A549 (cell line): ENCODE measurements around the gene BNC1. TPM values are rescaled to one million over a fixed set of nuclear protein-coding genes. Genes with fewer than 3 reads are reported as not detected.

Experiments used
- ATAC-seq, 2 experiments: fragments of 200-7000 bp in 1 of 2; fragments of >200 bp in 1 of 2; cut with Nextera tagmentation in 1 of 2; cut with Tn5 transposase in 1 of 2; 3 replicates each; pipeline versions ENCODE4 v1.8.0 to v1.9.1; 2018 to 2020; ENCODE audit warnings: mild to moderate bottlenecking in 1 of 2, moderate library complexity in 1 of 2
- CTCF ChIA-PET: fragments of 300-600 bp; sonication (Branson Sonifier 250); formaldehyde crosslinking; extraction: SDS; loops from one replicate; lab custom pipeline; 2021; ENCODE audit warnings: antibody characterized with exemption, inconsistent platforms; lab: Yijun Ruan, JAX
- POLR2A ChIA-PET: fragments of 350-600 bp; formaldehyde crosslinking; extraction: SDS; loops from one replicate; lab custom pipeline; 2021; ENCODE audit warnings: antibody characterized with exemption, inconsistent platforms; lab: Yijun Ruan, JAX
- DNase-seq, 2 experiments: peaks; one replicate each; pipeline versions ENCODE4 v3.0.0 to v3.0.0-alpha.2; 2011 to 2016; ENCODE audit warnings: low read depth in 1 of 2, low spot score in 1 of 2
- FAIRE-seq: peaks from 2 replicates; lab custom pipeline; 2011; peaks lifted over from hg19 to GRCh38; lab: Jason Lieb, UNC
- H3K27ac ChIP-seq, 2 experiments: fragments of >200 bp; sonication (Bioruptor Twin); formaldehyde crosslinking; 3 replicates each; pipeline ENCODE4 v1.5.1; 2016 to 2017
- H3K4me1 ChIP-seq: fragments of >200 bp; sonication (Bioruptor Twin); formaldehyde crosslinking; 3 replicates; pipeline ENCODE4 v1.6.1; 2016
- H3K4me2 ChIP-seq: fragments of >200 bp; sonication (Bioruptor Twin); formaldehyde crosslinking; 3 replicates; pipeline ENCODE4 v1.6.1; 2016
- H3K4me3 ChIP-seq: fragments of >200 bp; sonication (Bioruptor Twin); formaldehyde crosslinking; 3 replicates; pipeline ENCODE4 v1.5.1; 2016
- H3K9me3 ChIP-seq: fragments of >200 bp; sonication (Bioruptor Twin); formaldehyde crosslinking; 3 replicates; pipeline ENCODE4 v1.6.1; 2016
- BHLHE40 ChIP-seq: IDR thresholded peaks from 2 replicates; pipeline ENCODE4 v1.6.1; 2012; ENCODE audit warnings: low read depth, low read length, inconsistent platforms
- CEBPB ChIP-seq, 2 experiments: fragments of >200 bp in 1 of 2; sonication (Bioruptor Twin) in 1 of 2; formaldehyde crosslinking in 1 of 2; IDR thresholded peaks; 2 replicates each; pipeline ENCODE4 v1.6.1; 2012 to 2016
- CHD2 ChIP-seq: fragments of 150-350 bp; IDR thresholded peaks from 2 replicates; pipeline ENCODE4 v1.6.1; 2014; ENCODE audit warnings: low read length; ENCODE audit not compliant: partially characterized antibody
- EP300 ChIP-seq, 2 experiments: fragments of >200 bp; sonication (Bioruptor Twin); formaldehyde crosslinking; IDR thresholded peaks; 2 replicates in 1 of 2; 3 replicates in 1 of 2; pipeline ENCODE4 v1.6.1; 2016 to 2017
- FOSL2 ChIP-seq, 2 experiments: fragments of 450-650 bp in 1 of 2; fragments of >200 bp in 1 of 2; sonication (Bioruptor Twin) in 1 of 2; formaldehyde crosslinking; IDR thresholded peaks; 2 replicates each; pipeline versions ENCODE4 v1.5.0 to v1.6.1; 2016 to 2020; ENCODE audit warnings: mild to moderate bottlenecking in 1 of 2, moderate library complexity in 1 of 2
- GATA3 ChIP-seq: IDR thresholded peaks from 2 replicates; pipeline ENCODE4 v1.6.1; 2012; ENCODE audit warnings: borderline replicate concordance
- HDAC2 ChIP-seq: fragments of 200-600 bp; sonication (generic); IDR thresholded peaks from 2 replicates; pipeline ENCODE4 v1.6.1; 2016
- HEYL ChIP-seq: fragments of 250-450 bp; sonication (Bioruptor Pico); IDR thresholded peaks from 2 replicates; pipeline ENCODE4 v1.8.0; 2021; ENCODE audit warnings: mild to moderate bottlenecking, moderate library complexity
- HOXA7 ChIP-seq: fragments of 250-450 bp; sonication (Bioruptor Pico); IDR thresholded peaks from 2 replicates; pipeline ENCODE4 v1.5.0; 2020; ENCODE audit warnings: mild to moderate bottlenecking, moderate library complexity
- HOXB13 ChIP-seq: fragments of 250-450 bp; sonication (Bioruptor Pico); IDR thresholded peaks from 2 replicates; pipeline ENCODE4 v1.5.0; 2020; ENCODE audit warnings: low read depth, mild to moderate bottlenecking, moderate library complexity
- HOXB5 ChIP-seq: fragments of 250-450 bp; sonication (Bioruptor Pico); IDR thresholded peaks from 2 replicates; pipeline ENCODE4 v1.5.0; 2020; ENCODE audit warnings: mild to moderate bottlenecking, moderate library complexity
- JUN ChIP-seq, 2 experiments: fragments of >200 bp; sonication (Bioruptor Twin); formaldehyde crosslinking; IDR thresholded peaks; 2 replicates in 1 of 2; 3 replicates in 1 of 2; pipeline ENCODE4 v1.6.1; 2016 to 2017
- MAZ ChIP-seq: fragments of 150-350 bp; IDR thresholded peaks from 2 replicates; pipeline ENCODE4 v1.6.1; 2014; ENCODE audit warnings: antibody characterized with exemption, low read depth, low read length, borderline replicate concordance
- NFE2L2 ChIP-seq: fragments of 150-350 bp; conservative IDR thresholded peaks from 2 replicates; pipeline ENCODE4 v1.6.1; 2014; ENCODE audit warnings: low read length
- PHF8 ChIP-seq: fragments of 200-600 bp; sonication (generic); IDR thresholded peaks from 2 replicates; pipeline ENCODE4 v1.6.1; 2016; ENCODE audit warnings: low read depth, mild to moderate bottlenecking, antibody characterized with exemption, moderate library complexity, borderline replicate concordance
- POLR2A ChIP-seq: IDR thresholded peaks from 2 replicates; pipeline ENCODE4 v1.6.1; 2012; ENCODE audit warnings: mild to moderate bottlenecking, low read length
- POLR2AphosphoS2 ChIP-seq: conservative IDR thresholded peaks from 2 replicates; pipeline ENCODE4 v1.6.1; 2012; ENCODE audit warnings: low read length, improper control_type of control experiment, inconsistent platforms
- RAD21 ChIP-seq, 2 experiments: fragments of >200 bp in 1 of 2; sonication (Bioruptor Twin) in 1 of 2; formaldehyde crosslinking in 1 of 2; IDR thresholded peaks in 1 of 2; conservative IDR thresholded peaks in 1 of 2; 2 replicates in 1 of 2; 3 replicates in 1 of 2; pipeline ENCODE4 v1.6.1; 2012 to 2018; ENCODE audit warnings: inconsistent platforms in 1 of 2
- RARB ChIP-seq: fragments of 250-450 bp; sonication (Bioruptor Pico); IDR thresholded peaks from 2 replicates; pipeline ENCODE4 v1.8.0; 2021; ENCODE audit warnings: mild to moderate bottlenecking, moderate library complexity
- RCOR1 ChIP-seq: fragments of 150-350 bp; IDR thresholded peaks from 2 replicates; pipeline ENCODE4 v1.6.1; 2014; ENCODE audit warnings: antibody characterized with exemption, low read length, low read depth
- SMC3 ChIP-seq: fragments of >200 bp; sonication (Bioruptor Twin); formaldehyde crosslinking; IDR thresholded peaks from 3 replicates; pipeline ENCODE4 v1.6.1; 2018; ENCODE audit warnings: inconsistent platforms
- TP53 ChIP-seq: fragments of 250-450 bp; sonication (Bioruptor Pico); IDR thresholded peaks from 2 replicates; pipeline ENCODE4 v1.5.0; 2021; ENCODE audit warnings: mild to moderate bottlenecking, moderate library complexity
- ZC3H11A ChIP-seq: fragments of 450-650 bp; IDR thresholded peaks from 2 replicates; pipeline ENCODE4 v1.6.1; 2014; ENCODE audit warnings: antibody characterized with exemption, mild to moderate bottlenecking
- ZSCAN20 ChIP-seq: fragments of 250-450 bp; sonication (Bioruptor Pico); IDR thresholded peaks from 2 replicates; pipeline ENCODE4 v1.8.0; 2022; ENCODE audit warnings: mild to moderate bottlenecking, moderate library complexity
- WGBS: methylation state at CpG from one replicate; pipeline ENCODE4 v1.1.6; 2017; ENCODE audit errors: missing lambda C conversion rate; 5-methylcytosine and 5-hydroxymethylcytosine counted together
- polyA plus RNA-seq, 4 experiments: library from polyadenylated mRNA; depleted of rRNA in 3 of 4; stranded (reverse); fragments of >200 nt; fragmentation: RNase III in 1 of 4; extraction: RNeasy Plus Mini Kit Qiagen cat#74134 plus additional on column Dnase treatment in 1 of 4; gene quantifications; 2 replicates in 3 of 4; 3 replicates in 1 of 4; pipeline ENCODE4 v1.2.3, GENCODE V29; 2011 to 2017
- TF ChIP-seq, protein P1 (sequence below): fragments of 250-450 bp; sonication (Bioruptor Pico); IDR thresholded peaks from 2 replicates; pipeline ENCODE4 v1.5.0; 2021; ENCODE audit warnings: mild to moderate bottlenecking, moderate library complexity, borderline replicate concordance
- TF ChIP-seq, protein P2 (sequence below): fragments of 450-650 bp; IDR thresholded peaks from 2 replicates; pipeline ENCODE4 v1.6.1; 2014; ENCODE audit warnings: antibody characterized with exemption
- TF ChIP-seq, protein P3 (sequence below): fragments of 150-350 bp; IDR thresholded peaks from 2 replicates; pipeline ENCODE4 v1.6.1; 2014; ENCODE audit warnings: low read depth, mild to moderate bottlenecking, low read length
- TF ChIP-seq, protein P4 (sequence below): fragments of >200 bp; sonication (Bioruptor Twin); formaldehyde crosslinking; IDR thresholded peaks from 3 replicates; pipeline ENCODE4 v1.5.1; 2016
- TF ChIP-seq, protein P5 (sequence below): IDR thresholded peaks from 2 replicates; pipeline ENCODE4 v1.6.1; 2012
- TF ChIP-seq, protein P6 (sequence below): fragments of 200-600 bp; sonication (generic); IDR thresholded peaks from 2 replicates; pipeline ENCODE4 v1.6.1; 2016; ENCODE audit warnings: antibody characterized with exemption, mild to moderate bottlenecking, moderate library complexity

Gene BNC1
- polyA plus RNA-seq, 2 of the 4 experiments (the other 2 are of a cell fraction): 0.22 to 0.44 TPM

DNA sequence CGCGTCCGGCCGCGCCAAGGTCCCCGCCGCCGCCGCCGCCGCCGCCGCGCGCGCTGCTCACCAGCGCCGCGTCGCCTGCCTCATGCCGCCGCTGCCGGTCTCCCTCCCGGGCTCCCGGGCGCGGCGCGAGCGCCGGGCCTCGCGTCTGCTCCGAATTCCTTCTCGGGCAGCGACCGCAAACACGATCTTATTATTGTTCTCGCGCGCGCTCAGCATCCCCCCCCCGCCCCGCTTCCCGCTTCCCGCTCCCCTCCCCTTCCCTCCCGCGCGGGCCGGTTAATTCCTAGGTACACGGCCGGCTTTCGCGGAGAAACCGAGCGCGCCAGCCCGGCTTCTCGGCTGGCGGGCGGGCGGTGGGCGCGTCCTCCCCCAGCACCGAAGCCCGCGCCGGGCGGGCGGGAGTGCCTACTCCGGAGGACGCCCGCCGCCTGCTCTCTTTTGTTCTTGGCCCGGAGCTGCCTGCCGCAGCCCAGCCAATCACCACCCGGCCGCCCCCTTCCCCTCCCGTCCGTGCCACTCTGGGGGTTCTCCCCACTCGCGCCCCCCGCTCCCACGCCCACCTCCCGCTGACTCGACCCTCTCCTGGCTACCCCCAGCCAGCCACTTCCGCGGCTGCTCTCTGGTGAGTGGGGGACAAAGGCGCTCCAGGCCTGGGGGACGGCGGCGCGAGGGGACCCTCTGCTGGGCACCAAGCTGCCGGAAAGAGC lies 76.7 kb downstream of the BNC1 start, which contains the start of gene HDGFL3:
TSS of gene HDGFL3 (minus strand) at position 164 of the 707 bp plus-strand sequence. CDS start 409 bp downstream, outside the sequence.
- Histone ChIP-seq H3K4me1 (peaks cover 19% of the 10 kb centered on the region), H3K9me3 (no peaks in the 10 kb centered on the region), H3K27ac (peak within 1 kb of the TSS; percentile 96), H3K4me2 (peak within 1 kb of the TSS; percentile 73), H3K4me3 (peak within 1 kb of the TSS; percentile 82)
- WGBS: 1% methylated on average over 19 of the region's 94 CpGs
- ChIA-PET POLR2A (interaction anchor here (0.7 to 2.4 kb wide), 3 partner anchors 141 to 540 kb away, joined by 3 to 16 read pairs (median 11); partner anchors contain the start of genes BTBD1 and C15orf40), CTCF (interaction anchor here (0.8 to 2.0 kb wide), 10 partner anchors 11 to 1072 kb away, joined by 3 to 9 read pairs (median 3); partner anchors contain the start of genes C15orf40 and SH3GL3)
- ATAC-seq: peak; percentile 68 to 80
- TF ChIP-seq, protein P1, sequence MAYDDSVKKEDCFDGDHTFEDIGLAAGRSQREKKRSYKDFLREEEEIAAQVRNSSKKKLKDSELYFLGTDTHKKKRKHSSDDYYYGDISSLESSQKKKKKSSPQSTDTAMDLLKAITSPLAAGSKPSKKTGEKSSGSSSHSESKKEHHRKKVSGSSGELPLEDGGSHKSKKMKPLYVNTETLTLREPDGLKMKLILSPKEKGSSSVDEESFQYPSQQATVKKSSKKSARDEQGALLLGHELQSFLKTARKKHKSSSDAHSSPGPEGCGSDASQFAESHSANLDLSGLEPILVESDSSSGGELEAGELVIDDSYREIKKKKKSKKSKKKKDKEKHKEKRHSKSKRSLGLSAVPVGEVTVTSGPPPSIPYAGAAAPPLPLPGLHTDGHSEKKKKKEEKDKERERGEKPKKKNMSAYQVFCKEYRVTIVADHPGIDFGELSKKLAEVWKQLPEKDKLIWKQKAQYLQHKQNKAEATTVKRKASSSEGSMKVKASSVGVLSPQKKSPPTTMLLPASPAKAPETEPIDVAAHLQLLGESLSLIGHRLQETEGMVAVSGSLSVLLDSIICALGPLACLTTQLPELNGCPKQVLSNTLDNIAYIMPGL (CRISPR knock-in tag): 0 out of 2 replicates have a peak, but pooled peaks have one; percentile 52
- TF ChIP-seq, protein P2, sequence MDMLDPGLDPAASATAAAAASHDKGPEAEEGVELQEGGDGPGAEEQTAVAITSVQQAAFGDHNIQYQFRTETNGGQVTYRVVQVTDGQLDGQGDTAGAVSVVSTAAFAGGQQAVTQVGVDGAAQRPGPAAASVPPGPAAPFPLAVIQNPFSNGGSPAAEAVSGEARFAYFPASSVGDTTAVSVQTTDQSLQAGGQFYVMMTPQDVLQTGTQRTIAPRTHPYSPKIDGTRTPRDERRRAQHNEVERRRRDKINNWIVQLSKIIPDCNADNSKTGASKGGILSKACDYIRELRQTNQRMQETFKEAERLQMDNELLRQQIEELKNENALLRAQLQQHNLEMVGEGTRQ: no peak
- TF ChIP-seq HOXA7 (no peak), CEBPB (IDR thresholded peaks at IDR 0.05) (no peak), POLR2AphosphoS2 (no peak), ZSCAN20 (CRISPR knock-in tag) (no peak), POLR2A (peak; percentile 76), SMC3 (0 out of 3 replicates have a peak, but pooled peaks have one; percentile 26), GATA3 (no peak), JUN (IDR thresholded peaks at IDR 0.05) (peak in 1 of 2 experiments; percentile 25; a peak in 2 of 5 replicates), HEYL (CRISPR knock-in tag) (no peak), RARB (no peak), MAZ (no peak), NFE2L2 (no peak), HOXB5 (CRISPR knock-in tag) (no peak), BHLHE40 (no peak), HOXB13 (CRISPR knock-in tag) (no peak), TP53 (no peak), FOSL2 (IDR thresholded peaks at IDR 0.05) (no peak), FOSL2 (CRISPR knock-in tag; IDR thresholded peaks at IDR 0.05) (no peak), RCOR1 (no peak), CHD2 (no peak), ZC3H11A (no peak), RAD21 (conservative IDR thresholded peaks at IDR 0.05 in 1 of 2, IDR thresholded peaks at IDR 0.05 in 1 of 2) (peak; percentile 30 to 41; a peak in 1 of 5 replicates), HDAC2 (no peak), PHF8 (peak; percentile 29; the same call in 1 of the 2 replicates), EP300 (IDR thresholded peaks at IDR 0.05) (no peak)
- TF ChIP-seq, protein P3, sequence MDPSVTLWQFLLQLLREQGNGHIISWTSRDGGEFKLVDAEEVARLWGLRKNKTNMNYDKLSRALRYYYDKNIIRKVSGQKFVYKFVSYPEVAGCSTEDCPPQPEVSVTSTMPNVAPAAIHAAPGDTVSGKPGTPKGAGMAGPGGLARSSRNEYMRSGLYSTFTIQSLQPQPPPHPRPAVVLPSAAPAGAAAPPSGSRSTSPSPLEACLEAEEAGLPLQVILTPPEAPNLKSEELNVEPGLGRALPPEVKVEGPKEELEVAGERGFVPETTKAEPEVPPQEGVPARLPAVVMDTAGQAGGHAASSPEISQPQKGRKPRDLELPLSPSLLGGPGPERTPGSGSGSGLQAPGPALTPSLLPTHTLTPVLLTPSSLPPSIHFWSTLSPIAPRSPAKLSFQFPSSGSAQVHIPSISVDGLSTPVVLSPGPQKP: no peak
- TF ChIP-seq, protein P4, sequence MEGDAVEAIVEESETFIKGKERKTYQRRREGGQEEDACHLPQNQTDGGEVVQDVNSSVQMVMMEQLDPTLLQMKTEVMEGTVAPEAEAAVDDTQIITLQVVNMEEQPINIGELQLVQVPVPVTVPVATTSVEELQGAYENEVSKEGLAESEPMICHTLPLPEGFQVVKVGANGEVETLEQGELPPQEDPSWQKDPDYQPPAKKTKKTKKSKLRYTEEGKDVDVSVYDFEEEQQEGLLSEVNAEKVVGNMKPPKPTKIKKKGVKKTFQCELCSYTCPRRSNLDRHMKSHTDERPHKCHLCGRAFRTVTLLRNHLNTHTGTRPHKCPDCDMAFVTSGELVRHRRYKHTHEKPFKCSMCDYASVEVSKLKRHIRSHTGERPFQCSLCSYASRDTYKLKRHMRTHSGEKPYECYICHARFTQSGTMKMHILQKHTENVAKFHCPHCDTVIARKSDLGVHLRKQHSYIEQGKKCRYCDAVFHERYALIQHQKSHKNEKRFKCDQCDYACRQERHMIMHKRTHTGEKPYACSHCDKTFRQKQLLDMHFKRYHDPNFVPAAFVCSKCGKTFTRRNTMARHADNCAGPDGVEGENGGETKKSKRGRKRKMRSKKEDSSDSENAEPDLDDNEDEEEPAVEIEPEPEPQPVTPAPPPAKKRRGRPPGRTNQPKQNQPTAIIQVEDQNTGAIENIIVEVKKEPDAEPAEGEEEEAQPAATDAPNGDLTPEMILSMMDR: peak; percentile 29; the same call in 1 of the 3 replicates
- TF ChIP-seq, protein P5, sequence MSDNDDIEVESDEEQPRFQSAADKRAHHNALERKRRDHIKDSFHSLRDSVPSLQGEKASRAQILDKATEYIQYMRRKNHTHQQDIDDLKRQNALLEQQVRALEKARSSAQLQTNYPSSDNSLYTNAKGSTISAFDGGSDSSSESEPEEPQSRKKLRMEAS: no peak
- TF ChIP-seq, protein P6, sequence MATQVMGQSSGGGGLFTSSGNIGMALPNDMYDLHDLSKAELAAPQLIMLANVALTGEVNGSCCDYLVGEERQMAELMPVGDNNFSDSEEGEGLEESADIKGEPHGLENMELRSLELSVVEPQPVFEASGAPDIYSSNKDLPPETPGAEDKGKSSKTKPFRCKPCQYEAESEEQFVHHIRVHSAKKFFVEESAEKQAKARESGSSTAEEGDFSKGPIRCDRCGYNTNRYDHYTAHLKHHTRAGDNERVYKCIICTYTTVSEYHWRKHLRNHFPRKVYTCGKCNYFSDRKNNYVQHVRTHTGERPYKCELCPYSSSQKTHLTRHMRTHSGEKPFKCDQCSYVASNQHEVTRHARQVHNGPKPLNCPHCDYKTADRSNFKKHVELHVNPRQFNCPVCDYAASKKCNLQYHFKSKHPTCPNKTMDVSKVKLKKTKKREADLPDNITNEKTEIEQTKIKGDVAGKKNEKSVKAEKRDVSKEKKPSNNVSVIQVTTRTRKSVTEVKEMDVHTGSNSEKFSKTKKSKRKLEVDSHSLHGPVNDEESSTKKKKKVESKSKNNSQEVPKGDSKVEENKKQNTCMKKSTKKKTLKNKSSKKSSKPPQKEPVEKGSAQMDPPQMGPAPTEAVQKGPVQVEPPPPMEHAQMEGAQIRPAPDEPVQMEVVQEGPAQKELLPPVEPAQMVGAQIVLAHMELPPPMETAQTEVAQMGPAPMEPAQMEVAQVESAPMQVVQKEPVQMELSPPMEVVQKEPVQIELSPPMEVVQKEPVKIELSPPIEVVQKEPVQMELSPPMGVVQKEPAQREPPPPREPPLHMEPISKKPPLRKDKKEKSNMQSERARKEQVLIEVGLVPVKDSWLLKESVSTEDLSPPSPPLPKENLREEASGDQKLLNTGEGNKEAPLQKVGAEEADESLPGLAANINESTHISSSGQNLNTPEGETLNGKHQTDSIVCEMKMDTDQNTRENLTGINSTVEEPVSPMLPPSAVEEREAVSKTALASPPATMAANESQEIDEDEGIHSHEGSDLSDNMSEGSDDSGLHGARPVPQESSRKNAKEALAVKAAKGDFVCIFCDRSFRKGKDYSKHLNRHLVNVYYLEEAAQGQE: no peak
- DNase-seq: peak; percentile 67 to 74
- FAIRE-seq: no peak
